Spleen (tissue), 11 donors: ENCODE data around the gene DISC1. TPM values are rescaled to one million over a fixed set of nuclear protein-coding genes. Genes with fewer than 3 reads are reported as not detected.

Experiments used
- DNase-seq: peaks from one replicate; pipeline ENCODE4 v3.0.0-alpha.2; 2020
- H3K27ac ChIP-seq, 8 donors: fragments of 200-600 bp; sonication (generic) in 7 of 8; 1 replicate in 4 of 8; 2 replicates in 4 of 8; pipeline versions ENCODE4 v1.5.0 to v1.8.0; 2016 to 2021; ENCODE audit warnings: inconsistent platforms in 4 of 8, mild to moderate bottlenecking in 4 of 8, moderate library complexity in 1 of 8
- H3K27me3 ChIP-seq, 7 donors: fragments of 200-600 bp; sonication (generic) in 6 of 7; replicated peaks in 1 of 7; 1 replicate in 4 of 7; 2 replicates in 3 of 7; pipeline versions ENCODE4 v1.5.0 to v1.8.0; 2016 to 2021; ENCODE audit warnings: inconsistent platforms in 3 of 7, mild to moderate bottlenecking in 1 of 7
- H3K36me3 ChIP-seq, 6 donors: fragments of 200-600 bp; sonication (generic) in 5 of 6; 1 replicate in 4 of 6; 2 replicates in 2 of 6; pipeline versions ENCODE4 v1.5.0 to v1.8.0; 2016 to 2021; ENCODE audit warnings: inconsistent platforms in 2 of 6
- H3K4me1 ChIP-seq, 6 donors: fragments of 200-600 bp; sonication (generic) in 5 of 6; 1 replicate in 3 of 6; 2 replicates in 3 of 6; pipeline versions ENCODE4 v1.5.0 to v1.8.0; 2016 to 2021; ENCODE audit warnings: inconsistent platforms in 3 of 6
- H3K4me3 ChIP-seq, 8 donors: fragments of 200-600 bp; sonication (generic) in 7 of 8; 1 replicate in 4 of 8; 2 replicates in 4 of 8; pipeline versions ENCODE4 v1.5.0 to v1.8.0; 2016 to 2021; ENCODE audit warnings: inconsistent platforms in 4 of 8, mild to moderate bottlenecking in 4 of 8, moderate library complexity in 2 of 8
- H3K9me3 ChIP-seq, 8 donors: fragments of 200-600 bp; sonication (generic) in 7 of 8; 1 replicate in 4 of 8; 2 replicates in 4 of 8; pipeline versions ENCODE4 v1.5.0 to v1.8.0; 2016 to 2021; ENCODE audit warnings: inconsistent platforms in 4 of 8
- CTCF ChIP-seq, 11 experiments: fragments of 200-600 bp in 7 of 11; fragments of 450-650 bp in 4 of 11; sonication (generic) in 4 of 11; IDR thresholded peaks in 8 of 11; conservative IDR thresholded peaks in 3 of 11; 1 replicate in 7 of 11; 2 replicates in 4 of 11; pipeline versions ENCODE4 v1.4.0 to v1.8.0; 2016 to 2021; ENCODE audit warnings: antibody characterized with exemption in 11 of 11, inconsistent platforms in 4 of 11, mild to moderate bottlenecking in 1 of 11
- POLR2A ChIP-seq, 3 donors: fragments of 450-650 bp; IDR thresholded peaks; one replicate each; pipeline ENCODE4 v1.5.1; 2017; ENCODE audit warnings: antibody characterized with exemption in 3 of 3, mild to moderate bottlenecking in 1 of 3
- POLR2AphosphoS5 ChIP-seq, 3 donors: sonication (generic); formaldehyde crosslinking; IDR thresholded peaks; one replicate each; pipeline ENCODE4 v1.5.1; 2017; ENCODE audit warnings: antibody characterized with exemption in 3 of 3
- WGBS, 5 donors: extraction: QIAGEN DNeasy Blood & Tissue Kit in 3 of 5; methylation state at CpG; one replicate each; pipeline versions ENCODE4 v1.1.5 to v1.1.7; 2013 to 2018; 5-methylcytosine and 5-hydroxymethylcytosine counted together
- intact Hi-C: fragments of 100-400 bp; cut with DNase I; formaldehyde crosslinking; loops from one replicate; pipeline ENCODE4 v1.15.0; 2023; ENCODE audit warnings: low total_unique reads
- polyA plus RNA-seq, 3 donors: library from polyadenylated mRNA; stranded (reverse); fragments of 200-250 nt; gene quantifications; one replicate each; pipeline ENCODE4 v1.2.1, GENCODE V29; 2013
- small RNA-seq, 4 donors: library from RNA; depleted of rRNA; stranded (forward); fragments of <200 nt; gene quantifications; one replicate each; pipeline ENCODE3, GENCODE V24; 2016
- total RNA-seq, 7 donors: library from RNA; depleted of rRNA in 3 of 7; stranded (reverse); fragments of >200 nt in 3 of 7; fragmentation: NEBNext Ultra II Directional in 4 of 7; extraction: Animal tissue kit (Norgen Biotek cat#: 25700) in 4 of 7; gene quantifications; one replicate each; pipeline versions ENCODE4 v1.1.0 to v1.2.1, GENCODE V29; 2016 to 2021
- donor health status: healthy with polysubstance abuse.
- donor health status: DM: no; HTN: no; CAD: no; lungs with moderate emphysema.
- donor health status: DM: no; HTN: no; CAD: no.
- donor health status: Bipolar disorder and iron deficiency.
- donor health status: healthy.
- donor health status: DM: no; HTN: no; CAD: no.
- donor health status: DM: yes; HTN: yes; CAD: no.

Gene DISC1
- total and polyA plus RNA-seq, 10 donors, result 0.89 to 36.4 (median 24.2) TPM

GRCh38 chr1:232084584-232085223 lies 458.1 kb downstream of the DISC1 start:
- Histone ChIP-seq H3K4me3 (no peak overlapping the region), H3K36me3 (no peaks in the 10 kb centered on the region), H3K27ac (no peak overlapping the region), H3K4me1 (no peaks in the 10 kb centered on the region), H3K9me3 (peaks cover 0 to 9% (median 4%) of the 10 kb centered on the region in 8 donors), H3K27me3 (peaks cover 0 to 3% (median 0%) of the 10 kb centered on the region in 7 donors)
- no peak for TF ChIP-seq CTCF (IDR thresholded peaks at IDR 0.05 in 8 of 11, conservative IDR thresholded peaks at IDR 0.05 in 3 of 11)
- no peak for TF ChIP-seq POLR2A (IDR thresholded peaks at IDR 0.05)
- TF ChIP-seq POLR2AphosphoS5 (IDR thresholded peaks at IDR 0.05), result no peak
- no peak for DNase-seq
- WGBS, 5 donors, result 48 to 65% (median 52%) methylated on average over 6 of the region's 6 CpGs
- intact Hi-C loops, result no loop called here

GRCh38 chr1:232090816-232091215 lies 464.2 kb downstream of the DISC1 start:
- no peaks in the 10 kb centered on the region for H3K9me3 ChIP-seq
- WGBS, 5 donors, result 75 to 95% (median 85%) methylated on average over 3 of the region's 3 CpGs
- no peaks in the 10 kb centered on the region for H3K4me1 ChIP-seq
- H3K4me3 ChIP-seq, result no peak overlapping the region
- no peaks in the 10 kb centered on the region for H3K36me3 ChIP-seq
- no peak overlapping the region for H3K27ac ChIP-seq
- TF ChIP-seq CTCF (IDR thresholded peaks at IDR 0.05 in 8 of 11, conservative IDR thresholded peaks at IDR 0.05 in 3 of 11) (no peak), POLR2AphosphoS5 (IDR thresholded peaks at IDR 0.05) (no peak), POLR2A (IDR thresholded peaks at IDR 0.05) (no peak)
- intact Hi-C loops, result no loop called here
- H3K27me3 ChIP-seq, result peaks cover 0 to 3% (median 0%) of the 10 kb centered on the region in 7 donors
- no peak for DNase-seq

Small RNA genes lying within 50 kb of the gene (small RNA-seq; reads per million reads assigned to genes)
- gene RF02102 (0 reads per million in 4 donors), gene RNU5A-5P (0.23 to 0.62 (median 0.34) reads per million in 4 donors)

Other genes with a start within 250 kb of the DISC1 start
- gene EGLN1, start 204.5 kb upstream of the DISC1 start, total RNA-seq, result 10 to 100 TPM; 30.2 to 44.0 (median 39.9) TPM
- gene EGLN1, start 204.5 kb upstream of the DISC1 start, polyA plus RNA-seq, result 10 to 100 TPM in 1 of 3 donors, 1 to 10 TPM in 2; 5.6 to 12.3 (median 7.8) TPM
- gene TSNAX, start 98.1 kb upstream of the DISC1 start, total RNA-seq, result 10 to 100 TPM; 46.6 to 61.8 (median 48.3) TPM
- 10 to 100 TPM; 14.0 to 25.4 (median 18.2) TPM for gene TSNAX, start 98.1 kb upstream of the DISC1 start, polyA plus RNA-seq